Inflammatory macrophage treated with lipopolysaccharide for 4 hours (primary cell): Measurements from ENCODE around the gene AHCYL2.
"Not testable (repeated sequence)": the region's sequence is repeated elsewhere in the genome, so short reads cannot be mapped to it uniquely, and the experiment has no call there.

Experiments used
- DNase-seq: peaks from one replicate; pipeline ENCODE4 v3.0.0-alpha.2; 2020

AHCYL2 gene

GRCh38 chr7:129433847-129434674 lies 209.2 kb downstream of the AHCYL2 start, which contains the start of gene STRIP2:
TSS of gene STRIP2 (plus strand) at chr7:129434432. CDS start at chr7:129434473, 41 bp downstream.
- DNase-seq, result peak; percentile 81

- DNase-seq, result peak; percentile 2
Measured at GRCh38 chr7:129434675-129435318, 210.0 kb downstream of the AHCYL2 start.

- DNase-seq, result no peak
Measured at GRCh38 chr7:129435414-129435829, 210.6 kb downstream of the AHCYL2 start.

GRCh38 chr7:129436335-129436923 lies 211.6 kb downstream of the AHCYL2 start:
- DNase-seq, result no peak

GRCh38 chr7:129437190-129437589 lies 212.4 kb downstream of the AHCYL2 start:
- DNase-seq, result no peak

- no peak for DNase-seq
Measured at GRCh38 chr7:129438281-129438838, 213.5 kb downstream of the AHCYL2 start.

GRCh38 chr7:129438839-129439651 lies 214.2 kb downstream of the AHCYL2 start:
- DNase-seq, result peak; percentile 83

- DNase-seq, result no peak
Measured at GRCh38 chr7:129439963-129440625, 215.3 kb downstream of the AHCYL2 start.

GRCh38 chr7:129443612-129444011 lies 218.8 kb downstream of the AHCYL2 start:
- no peak for DNase-seq

GRCh38 chr7:129444776-129445175 lies 219.9 kb downstream of the AHCYL2 start:
- peak; percentile 9 for DNase-seq

- not testable (repeated sequence) for DNase-seq
Measured at GRCh38 chr7:129446925-129447324, 222.1 kb downstream of the AHCYL2 start.

GRCh38 chr7:129447445-129447844 lies 222.6 kb downstream of the AHCYL2 start:
- not testable (repeated sequence) for DNase-seq

GRCh38 chr7:129448608-129449007 lies 223.8 kb downstream of the AHCYL2 start:
- not testable (repeated sequence) for DNase-seq

GRCh38 chr7:129450295-129450694 lies 225.5 kb downstream of the AHCYL2 start:
- no peak for DNase-seq

GRCh38 chr7:129452589-129453231 lies 227.9 kb downstream of the AHCYL2 start:
- DNase-seq, result no peak

GRCh38 chr7:129453510-129454248 lies 228.8 kb downstream of the AHCYL2 start:
- DNase-seq, result no peak

GRCh38 chr7:129454249-129454551 lies 229.4 kb downstream of the AHCYL2 start:
- no peak for DNase-seq

GRCh38 chr7:129456421-129456820 lies 231.6 kb downstream of the AHCYL2 start:
- no peak for DNase-seq

- no peak for DNase-seq
Measured at GRCh38 chr7:129457101-129457500, 232.3 kb downstream of the AHCYL2 start.

GRCh38 chr7:129458171-129458570 lies 233.3 kb downstream of the AHCYL2 start:
- no peak for DNase-seq

- DNase-seq, result no peak
Measured at GRCh38 chr7:129461809-129462208, 237.0 kb downstream of the AHCYL2 start.
